HepG2 (cell line): ENCODE data around the gene PXMP4. TPM values are rescaled to one million over a fixed set of nuclear protein-coding genes. Genes with fewer than 3 reads are reported as not detected.

ENCODE experiments used
- DMAP1 ChIP-seq: IDR thresholded peaks from 2 replicates; pipeline ENCODE4 v1.6.1; 2016
- ELF4 ChIP-seq: sonication (generic); formaldehyde crosslinking; IDR thresholded peaks from 2 replicates; pipeline ENCODE4 v1.5.0; 2020; ENCODE audit warnings: missing genetic modification reagents, mild to moderate bottlenecking, moderate library complexity, borderline replicate concordance
- MIER3 ChIP-seq: IDR thresholded peaks from 2 replicates; pipeline ENCODE4 v1.6.1; 2016; ENCODE audit warnings: missing compliant biosample characterization, borderline replicate concordance
- SALL1 ChIP-seq: sonication (generic); formaldehyde crosslinking; IDR thresholded peaks from 2 replicates; pipeline ENCODE4 v1.8.0; 2022; ENCODE audit warnings: mild to moderate bottlenecking, missing genetic modification reagents
- SIX1 ChIP-seq: sonication (generic); formaldehyde crosslinking; IDR thresholded peaks from 2 replicates; pipeline ENCODE4 v1.4.0; 2020; ENCODE audit warnings: missing genetic modification reagents, borderline replicate concordance
- polyA plus RNA-seq, 8 experiments: library from polyadenylated mRNA; depleted of rRNA in 3 of 8; stranded (reverse) in 7 of 8; unstranded in 1 of 8; fragments of >200 nt; fragmentation: Illumina TruSeq in 4 of 8; extraction: Trizol in 4 of 8; gene quantifications; 2 replicates each; pipeline versions ENCODE4 v1.2.1 to v1.2.3, GENCODE V29; 2011 to 2016; ENCODE audit warnings: low read depth in 4 of 8, missing spikeins in 1 of 8, mixed read lengths in 1 of 8; ENCODE audit not compliant: insufficient read depth in 1 of 8
- total RNA-seq, 5 experiments: library from RNA; depleted of rRNA; stranded (reverse); fragments of >200 nt; fragmentation: Illumina TruSeq; extraction: Trizol; gene quantifications; 2 replicates each; pipeline ENCODE4 v1.2.3, GENCODE V29; 2016; ENCODE audit warnings: low read depth in 1 of 5
- TF ChIP-seq, protein P1 (sequence below): IDR thresholded peaks from 2 replicates; pipeline ENCODE4 v1.6.1; 2016; ENCODE audit warnings: missing compliant biosample characterization, missing genetic modification reagents, borderline replicate concordance
- TF ChIP-seq, protein P2 (sequence below): sonication (generic); formaldehyde crosslinking; IDR thresholded peaks from 2 replicates; pipeline ENCODE4 v1.5.0; 2020; ENCODE audit warnings: mild to moderate bottlenecking, missing genetic modification reagents, borderline replicate concordance
- TF ChIP-seq, protein P3 (sequence below): sonication (generic); formaldehyde crosslinking; IDR thresholded peaks from 2 replicates; pipeline ENCODE4 v1.5.1; 2020; ENCODE audit warnings: missing genetic modification reagents, mild to moderate bottlenecking, borderline replicate concordance
- TF ChIP-seq, protein P4 (sequence below): sonication (generic); formaldehyde crosslinking; IDR thresholded peaks from 2 replicates; pipeline ENCODE4 v1.5.0; 2020; ENCODE audit warnings: missing genetic modification reagents
- TF ChIP-seq, protein P5 (sequence below): sonication (generic); formaldehyde crosslinking; IDR thresholded peaks from 2 replicates; pipeline ENCODE4 v1.5.0; 2020; ENCODE audit warnings: mild to moderate bottlenecking, missing genetic modification reagents, borderline replicate concordance
- TF ChIP-seq, protein P6 (sequence below): sonication (generic); formaldehyde crosslinking; conservative IDR thresholded peaks from 2 replicates; pipeline ENCODE4 v1.4.0; 2020; ENCODE audit warnings: missing genetic modification reagents
- TF ChIP-seq, protein P7 (sequence below): sonication (generic); formaldehyde crosslinking; IDR thresholded peaks from 2 replicates; pipeline ENCODE4 v1.4.0; 2020; ENCODE audit warnings: mild to moderate bottlenecking, missing genetic modification reagents

Gene PXMP4
- total and polyA plus RNA-seq, 2 of the 13 experiments (the other 11 are each of a cell fraction or from before 2014, with no cell fraction given) = not detected

DNA sequence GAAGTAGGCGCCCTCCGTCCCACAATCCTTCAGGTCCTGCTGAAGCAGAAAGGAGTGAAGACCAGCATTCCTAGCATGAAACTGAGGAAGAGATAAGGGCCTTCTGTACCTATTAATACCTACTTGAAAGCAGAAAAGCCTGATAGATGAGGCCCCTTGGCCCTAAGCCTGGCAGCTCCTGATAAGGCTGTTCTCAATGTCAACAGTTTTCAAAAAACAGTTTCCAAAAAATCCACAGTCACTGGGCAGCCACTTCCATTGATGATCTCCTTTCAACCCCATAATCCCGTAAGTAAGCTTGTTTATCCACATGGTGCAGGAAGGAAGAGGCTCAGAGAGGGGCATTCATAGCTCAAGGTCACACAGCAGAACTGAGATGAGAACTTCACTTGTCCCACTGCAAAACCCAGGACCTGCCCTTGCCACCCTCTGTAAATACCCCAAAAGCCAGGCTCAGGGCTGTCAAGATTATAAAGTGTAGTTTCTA lies 31.1 kb downstream of the PXMP4 start (continued):
- TF ChIP-seq, protein P1, sequence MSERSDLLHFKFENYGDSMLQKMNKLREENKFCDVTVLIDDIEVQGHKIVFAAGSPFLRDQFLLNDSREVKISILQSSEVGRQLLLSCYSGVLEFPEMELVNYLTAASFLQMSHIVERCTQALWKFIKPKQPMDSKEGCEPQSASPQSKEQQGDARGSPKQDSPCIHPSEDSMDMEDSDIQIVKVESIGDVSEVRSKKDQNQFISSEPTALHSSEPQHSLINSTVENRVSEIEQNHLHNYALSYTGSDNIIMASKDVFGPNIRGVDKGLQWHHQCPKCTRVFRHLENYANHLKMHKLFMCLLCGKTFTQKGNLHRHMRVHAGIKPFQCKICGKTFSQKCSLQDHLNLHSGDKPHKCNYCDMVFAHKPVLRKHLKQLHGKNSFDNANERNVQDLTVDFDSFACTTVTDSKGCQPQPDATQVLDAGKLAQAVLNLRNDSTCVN (CRISPR knock-in tag) = no peak
- TF ChIP-seq, protein P2, sequence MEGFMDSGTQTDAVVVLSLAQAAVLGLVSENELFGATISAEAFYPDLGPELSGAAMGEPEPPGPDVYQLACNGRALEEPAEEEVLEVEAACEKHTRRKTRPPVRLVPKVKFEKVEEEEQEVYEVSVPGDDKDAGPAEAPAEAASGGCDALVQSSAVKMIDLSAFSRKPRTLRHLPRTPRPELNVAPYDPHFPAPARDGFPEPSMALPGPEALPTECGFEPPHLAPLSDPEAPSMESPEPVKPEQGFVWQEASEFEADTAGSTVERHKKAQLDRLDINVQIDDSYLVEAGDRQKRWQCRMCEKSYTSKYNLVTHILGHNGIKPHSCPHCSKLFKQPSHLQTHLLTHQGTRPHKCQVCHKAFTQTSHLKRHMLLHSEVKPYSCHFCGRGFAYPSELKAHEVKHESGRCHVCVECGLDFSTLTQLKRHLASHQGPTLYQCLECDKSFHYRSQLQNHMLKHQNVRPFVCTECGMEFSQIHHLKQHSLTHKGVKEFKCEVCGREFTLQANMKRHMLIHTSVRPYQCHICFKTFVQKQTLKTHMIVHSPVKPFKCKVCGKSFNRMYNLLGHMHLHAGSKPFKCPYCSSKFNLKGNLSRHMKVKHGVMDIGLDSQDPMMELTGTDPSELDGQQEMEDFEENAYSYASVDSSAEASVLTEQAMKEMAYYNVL (CRISPR knock-in tag) = peak; percentile 74
- TF ChIP-seq SALL1 (peak; percentile 46; the same call in 1 of the 2 replicates), MIER3 (CRISPR knock-in tag) (peak; percentile 38; the same call in 1 of the 2 replicates), SIX1 (CRISPR knock-in tag) (no peak; the same call in 1 of the 2 replicates), DMAP1 (CRISPR knock-in tag) (no peak), ELF4 (CRISPR knock-in tag) (0 out of 2 replicates have a peak, but pooled peaks have one; percentile 17)
- TF ChIP-seq, protein P3, sequence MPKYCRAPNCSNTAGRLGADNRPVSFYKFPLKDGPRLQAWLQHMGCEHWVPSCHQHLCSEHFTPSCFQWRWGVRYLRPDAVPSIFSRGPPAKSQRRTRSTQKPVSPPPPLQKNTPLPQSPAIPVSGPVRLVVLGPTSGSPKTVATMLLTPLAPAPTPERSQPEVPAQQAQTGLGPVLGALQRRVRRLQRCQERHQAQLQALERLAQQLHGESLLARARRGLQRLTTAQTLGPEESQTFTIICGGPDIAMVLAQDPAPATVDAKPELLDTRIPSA (CRISPR knock-in tag) = no peak
- TF ChIP-seq, protein P4, sequence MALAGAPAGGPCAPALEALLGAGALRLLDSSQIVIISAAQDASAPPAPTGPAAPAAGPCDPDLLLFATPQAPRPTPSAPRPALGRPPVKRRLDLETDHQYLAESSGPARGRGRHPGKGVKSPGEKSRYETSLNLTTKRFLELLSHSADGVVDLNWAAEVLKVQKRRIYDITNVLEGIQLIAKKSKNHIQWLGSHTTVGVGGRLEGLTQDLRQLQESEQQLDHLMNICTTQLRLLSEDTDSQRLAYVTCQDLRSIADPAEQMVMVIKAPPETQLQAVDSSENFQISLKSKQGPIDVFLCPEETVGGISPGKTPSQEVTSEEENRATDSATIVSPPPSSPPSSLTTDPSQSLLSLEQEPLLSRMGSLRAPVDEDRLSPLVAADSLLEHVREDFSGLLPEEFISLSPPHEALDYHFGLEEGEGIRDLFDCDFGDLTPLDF (CRISPR knock-in tag) = no peak
- TF ChIP-seq, protein P5, sequence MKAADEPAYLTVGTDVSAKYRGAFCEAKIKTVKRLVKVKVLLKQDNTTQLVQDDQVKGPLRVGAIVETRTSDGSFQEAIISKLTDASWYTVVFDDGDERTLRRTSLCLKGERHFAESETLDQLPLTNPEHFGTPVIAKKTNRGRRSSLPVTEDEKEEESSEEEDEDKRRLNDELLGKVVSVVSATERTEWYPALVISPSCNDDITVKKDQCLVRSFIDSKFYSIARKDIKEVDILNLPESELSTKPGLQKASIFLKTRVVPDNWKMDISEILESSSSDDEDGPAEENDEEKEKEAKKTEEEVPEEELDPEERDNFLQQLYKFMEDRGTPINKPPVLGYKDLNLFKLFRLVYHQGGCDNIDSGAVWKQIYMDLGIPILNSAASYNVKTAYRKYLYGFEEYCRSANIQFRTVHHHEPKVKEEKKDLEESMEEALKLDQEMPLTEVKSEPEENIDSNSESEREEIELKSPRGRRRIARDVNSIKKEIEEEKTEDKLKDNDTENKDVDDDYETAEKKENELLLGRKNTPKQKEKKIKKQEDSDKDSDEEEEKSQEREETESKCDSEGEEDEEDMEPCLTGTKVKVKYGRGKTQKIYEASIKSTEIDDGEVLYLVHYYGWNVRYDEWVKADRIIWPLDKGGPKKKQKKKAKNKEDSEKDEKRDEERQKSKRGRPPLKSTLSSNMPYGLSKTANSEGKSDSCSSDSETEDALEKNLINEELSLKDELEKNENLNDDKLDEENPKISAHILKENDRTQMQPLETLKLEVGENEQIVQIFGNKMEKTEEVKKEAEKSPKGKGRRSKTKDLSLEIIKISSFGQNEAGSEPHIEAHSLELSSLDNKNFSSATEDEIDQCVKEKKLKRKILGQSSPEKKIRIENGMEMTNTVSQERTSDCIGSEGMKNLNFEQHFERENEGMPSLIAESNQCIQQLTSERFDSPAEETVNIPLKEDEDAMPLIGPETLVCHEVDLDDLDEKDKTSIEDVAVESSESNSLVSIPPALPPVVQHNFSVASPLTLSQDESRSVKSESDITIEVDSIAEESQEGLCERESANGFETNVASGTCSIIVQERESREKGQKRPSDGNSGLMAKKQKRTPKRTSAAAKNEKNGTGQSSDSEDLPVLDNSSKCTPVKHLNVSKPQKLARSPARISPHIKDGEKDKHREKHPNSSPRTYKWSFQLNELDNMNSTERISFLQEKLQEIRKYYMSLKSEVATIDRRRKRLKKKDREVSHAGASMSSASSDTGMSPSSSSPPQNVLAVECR = peak; percentile 35; the same call in 1 of the 2 replicates
- TF ChIP-seq, protein P6, sequence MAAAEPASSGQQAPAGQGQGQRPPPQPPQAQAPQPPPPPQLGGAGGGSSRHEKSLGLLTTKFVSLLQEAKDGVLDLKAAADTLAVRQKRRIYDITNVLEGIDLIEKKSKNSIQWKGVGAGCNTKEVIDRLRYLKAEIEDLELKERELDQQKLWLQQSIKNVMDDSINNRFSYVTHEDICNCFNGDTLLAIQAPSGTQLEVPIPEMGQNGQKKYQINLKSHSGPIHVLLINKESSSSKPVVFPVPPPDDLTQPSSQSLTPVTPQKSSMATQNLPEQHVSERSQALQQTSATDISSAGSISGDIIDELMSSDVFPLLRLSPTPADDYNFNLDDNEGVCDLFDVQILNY (CRISPR knock-in tag) = no peak
- TF ChIP-seq, protein P7, sequence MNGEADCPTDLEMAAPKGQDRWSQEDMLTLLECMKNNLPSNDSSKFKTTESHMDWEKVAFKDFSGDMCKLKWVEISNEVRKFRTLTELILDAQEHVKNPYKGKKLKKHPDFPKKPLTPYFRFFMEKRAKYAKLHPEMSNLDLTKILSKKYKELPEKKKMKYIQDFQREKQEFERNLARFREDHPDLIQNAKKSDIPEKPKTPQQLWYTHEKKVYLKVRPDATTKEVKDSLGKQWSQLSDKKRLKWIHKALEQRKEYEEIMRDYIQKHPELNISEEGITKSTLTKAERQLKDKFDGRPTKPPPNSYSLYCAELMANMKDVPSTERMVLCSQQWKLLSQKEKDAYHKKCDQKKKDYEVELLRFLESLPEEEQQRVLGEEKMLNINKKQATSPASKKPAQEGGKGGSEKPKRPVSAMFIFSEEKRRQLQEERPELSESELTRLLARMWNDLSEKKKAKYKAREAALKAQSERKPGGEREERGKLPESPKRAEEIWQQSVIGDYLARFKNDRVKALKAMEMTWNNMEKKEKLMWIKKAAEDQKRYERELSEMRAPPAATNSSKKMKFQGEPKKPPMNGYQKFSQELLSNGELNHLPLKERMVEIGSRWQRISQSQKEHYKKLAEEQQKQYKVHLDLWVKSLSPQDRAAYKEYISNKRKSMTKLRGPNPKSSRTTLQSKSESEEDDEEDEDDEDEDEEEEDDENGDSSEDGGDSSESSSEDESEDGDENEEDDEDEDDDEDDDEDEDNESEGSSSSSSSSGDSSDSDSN (CRISPR knock-in tag) = no peak
